H54 (cell line): ENCODE results near the gene SUFU.
"Not testable (repeated sequence)": the region's sequence is repeated elsewhere in the genome, so short reads cannot be mapped to it uniquely, and the experiment has no call there.

Experiments used
- DNase-seq: peaks from one replicate; pipeline ENCODE4 v3.0.0; 2011; ENCODE audit warnings: low spot score, mixed read lengths; ENCODE audit not compliant: insufficient read length
- FAIRE-seq: peaks from 3 replicates; lab custom pipeline; 2011; peaks lifted over from hg19 to GRCh38; lab: Jason Lieb, UNC
- POLR2A ChIP-seq: IDR thresholded peaks from 2 replicates; pipeline ENCODE4 v1.6.1; 2011; ENCODE audit warnings: low read depth, mild to moderate bottlenecking, low read length

The SUFU gene

GRCh38 chr10:102514487-102515311 lies 10.9 kb downstream of the SUFU start:
- DNase-seq: no peak
- FAIRE-seq: no peak
- TF ChIP-seq POLR2A: no peak

- FAIRE-seq (no peak), DNase-seq (no peak)
- no peak for TF ChIP-seq POLR2A
Observed at GRCh38 chr10:102515724-102516123, 12.0 kb downstream of the SUFU start.

- DNase-seq (no peak), FAIRE-seq (no peak)
- TF ChIP-seq POLR2A: no peak
Observed at GRCh38 chr10:102517553-102517952, 13.8 kb downstream of the SUFU start.

GRCh38 chr10:102519246-102519825 lies 15.6 kb downstream of the SUFU start:
- FAIRE-seq: no peak
- no peak for TF ChIP-seq POLR2A

GRCh38 chr10:102522874-102523249 lies 19.1 kb downstream of the SUFU start:
- no peak for TF ChIP-seq POLR2A
- no peak for DNase-seq
- no peak for FAIRE-seq

More at GRCh38 chr10:102519246-102519825, 15.6 kb downstream of the SUFU start:
- DNase-seq: no peak

GRCh38 chr10:102523250-102524029 lies 19.7 kb downstream of the SUFU start:
- DNase-seq (peak; percentile 29), FAIRE-seq (no peak)
- TF ChIP-seq POLR2A: no peak

- DNase-seq (no peak), FAIRE-seq (no peak)
- no peak for TF ChIP-seq POLR2A
Observed at GRCh38 chr10:102524746-102525145, 21.0 kb downstream of the SUFU start.

GRCh38 chr10:102527546-102527945 lies 23.8 kb downstream of the SUFU start:
- FAIRE-seq: no peak
- no peak for TF ChIP-seq POLR2A
- DNase-seq: no peak

- TF ChIP-seq POLR2A: no peak
- FAIRE-seq: no peak
- DNase-seq: no peak
Observed at GRCh38 chr10:102534333-102534732, 30.6 kb downstream of the SUFU start.

- not testable (repeated sequence) for DNase-seq, FAIRE-seq
Observed at GRCh38 chr10:102534966-102535365, 31.2 kb downstream of the SUFU start.

GRCh38 chr10:102535481-102536147 lies 31.8 kb downstream of the SUFU start:
- TF ChIP-seq POLR2A: no peak
- FAIRE-seq (no peak), DNase-seq (no peak)

GRCh38 chr10:102537367-102537766 lies 33.6 kb downstream of the SUFU start:
- no peak for TF ChIP-seq POLR2A
- no peak for FAIRE-seq
- no peak for DNase-seq

GRCh38 chr10:102537948-102538347 lies 34.2 kb downstream of the SUFU start:
- no peak for DNase-seq
- FAIRE-seq: no peak

GRCh38 chr10:102538811-102539210 lies 35.0 kb downstream of the SUFU start:
- no peak for TF ChIP-seq POLR2A
- DNase-seq (no peak), FAIRE-seq (no peak)

More at GRCh38 chr10:102537948-102538347, 34.2 kb downstream of the SUFU start:
- TF ChIP-seq POLR2A: no peak
